ENCODE results near the gene PPM1A.

DNA sequence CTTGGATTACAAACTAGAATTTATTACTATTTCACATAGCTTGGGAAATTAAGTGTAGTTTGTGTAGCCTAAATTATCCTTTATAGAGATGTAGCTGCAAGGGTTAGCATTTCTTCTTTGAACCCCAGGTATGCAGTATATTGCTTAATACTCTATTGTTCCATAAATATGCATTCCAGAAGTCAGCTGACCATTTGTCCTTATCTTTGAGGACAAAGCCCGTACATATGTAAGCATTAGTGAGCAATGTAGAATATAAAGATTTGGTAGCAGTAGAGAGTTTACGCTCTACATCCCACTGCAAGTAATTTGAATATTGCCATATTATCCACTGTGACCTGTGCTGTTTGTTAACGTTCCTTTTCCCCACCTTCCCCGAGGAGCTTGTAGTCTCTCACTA is 26.9 kb downstream of the PPM1A start:
- TF ChIP-seq BHLHE40 (IDR thresholded peaks at IDR 0.05; ENCODE audit: borderline replicate concordance) (no peak), SP1 (IDR thresholded peaks at IDR 0.05) (no peak), TARDBP (IDR thresholded peaks at IDR 0.05) (no peak), FOXK2 (IDR thresholded peaks at IDR 0.05) (no peak), FOXA1 (IDR thresholded peaks at IDR 0.05) (no peak), SUZ12 (IDR thresholded peaks at IDR 0.05) (no peak), HDGF (IDR thresholded peaks at IDR 0.05; ENCODE audit: borderline replicate concordance) (no peak), FOXM1 (IDR thresholded peaks at IDR 0.05; ENCODE audit: borderline replicate concordance) (no peak), CTBP1 (IDR thresholded peaks at IDR 0.05; ENCODE audit: borderline replicate concordance) (no peak)
